Measurements from ENCODE around the gene TBC1D10B. TPM values are rescaled to one million over a fixed set of nuclear protein-coding genes. Genes with fewer than 3 reads are reported as not detected.
A peak's percentile ranks its signal among the peaks of the same experiment; 100 is the strongest.
"Not testable (repeated sequence)": the region's sequence is repeated elsewhere in the genome, so short reads cannot be mapped to it uniquely, and the experiment has no call there.

The TBC1D10B gene
- total RNA-seq, 5 donors from 2014 or later (not counting 1 experiment from before 2014, with no cell fraction given) = 24.0 to 60.1 (median 52.5) TPM

- Histone ChIP-seq H3K27ac (ENCODE audit: low read length) (no peak overlapping the region), H3K36me3 (ENCODE audit: control insufficient read depth in 2 of 2, extremely low read depth in 1 of 2, insufficient read depth in 1 of 2, low read length in 1 of 2) (peaks cover 2 to 18% of the 10 kb centered on the region in 2 donors), H3K4me1 (ENCODE audit: control insufficient read depth in 1 of 2, extremely low read depth in 1 of 2, insufficient read depth in 2 of 2, low read length in 2 of 2) (peaks cover 9 to 67% of the 10 kb centered on the region in 2 experiments), H3K9me3 (no peaks in the 10 kb centered on the region), H3K27me3 (replicated peaks in 1 of 2; ENCODE audit: control insufficient read depth in 2 of 2, extremely low read depth in 1 of 2, insufficient read depth in 2 of 2, low read length in 1 of 2) (peaks cover 0 to 8% of the 10 kb centered on the region in 2 experiments), H3K4me3 (ENCODE audit: control insufficient read depth in 1 of 2, extremely low read depth in 1 of 2, low read length in 1 of 2) (no peak overlapping the region)
- H3K4me3 Mint-ChIP-seq = no peak overlapping the region
- H3K36me3 Mint-ChIP-seq = no peaks in the 10 kb centered on the region
- no peak overlapping the region for H3K27ac Mint-ChIP-seq
- no peaks in the 10 kb centered on the region for H3K27me3 Mint-ChIP-seq
- CTCF ChIA-PET = no interaction called here
- ATAC-seq (replicated peaks in 1 of 4) (no peak), DNase-seq (no peak)
- WGBS (ENCODE audit: insufficient coverage) = 82% methylated on average over 36 of the region's 42 CpGs
- POLR2A ChIA-PET = interaction anchor here in 1 of 2 donors (0.6 kb wide), 1 partner anchor 22 kb away, joined by 3 read pairs; no protein-coding TSS in a partner anchor
- H3K9me3 Mint-ChIP-seq = no peaks in the 10 kb centered on the region
- peaks cover 37 to 50% (median 46%) of the 10 kb centered on the region in 3 donors for H3K4me1 Mint-ChIP-seq
These were observed 27.7 kb upstream of the TBC1D10B start for GRCh38 chr16:30397776-30398660.

- Histone ChIP-seq H3K4me3 (ENCODE audit: control insufficient read depth in 1 of 2, extremely low read depth in 1 of 2, low read length in 1 of 2) (no peak overlapping the region), H3K36me3 (ENCODE audit: control insufficient read depth in 2 of 2, extremely low read depth in 1 of 2, insufficient read depth in 1 of 2, low read length in 1 of 2) (peaks cover 2 to 18% of the 10 kb centered on the region in 2 donors), H3K9me3 (no peaks in the 10 kb centered on the region), H3K27ac (ENCODE audit: low read length) (no peak overlapping the region), H3K4me1 (ENCODE audit: control insufficient read depth in 1 of 2, extremely low read depth in 1 of 2, insufficient read depth in 2 of 2, low read length in 2 of 2) (peaks cover 9 to 67% of the 10 kb centered on the region in 2 experiments), H3K27me3 (replicated peaks in 1 of 2; ENCODE audit: control insufficient read depth in 2 of 2, extremely low read depth in 1 of 2, insufficient read depth in 2 of 2, low read length in 1 of 2) (peaks cover 0 to 8% of the 10 kb centered on the region in 2 experiments)
- Mint-ChIP-seq H3K9me3 (no peaks in the 10 kb centered on the region), H3K4me3 (peak overlapping the region; percentile 77 to 88 (median 84)), H3K4me1 (peaks cover 37 to 50% (median 46%) of the 10 kb centered on the region in 3 donors), H3K27ac (peak overlapping the region; percentile 39 to 49), H3K36me3 (no peaks in the 10 kb centered on the region), H3K27me3 (no peaks in the 10 kb centered on the region)
- DNase-seq (no peak), ATAC-seq (replicated peaks in 1 of 4) (no peak)
- 78% methylated on average over 1 of the region's 4 CpGs for WGBS (ENCODE audit: insufficient coverage)
- CTCF ChIA-PET = no interaction called here
- POLR2A ChIA-PET = no interaction called here
These were observed 26.8 kb upstream of the TBC1D10B start for GRCh38 chr16:30397056-30397455.

GRCh38 chr16:30396627-30397026 lies 26.3 kb upstream of the TBC1D10B start:
- H3K4me1 ChIP-seq (ENCODE audit: control insufficient read depth in 1 of 2, extremely low read depth in 1 of 2, insufficient read depth in 2 of 2, low read length in 2 of 2) = peaks cover 9 to 67% of the 10 kb centered on the region in 2 experiments
- CTCF ChIA-PET = interaction anchor here in 1 of 2 donors (1.2 to 1.9 kb wide), 2 partner anchors 10 to 26 kb away, joined by 3 to 8 read pairs; no protein-coding TSS in a partner anchor
- DNase-seq; ATAC-seq (replicated peaks in 1 of 4); H3K27me3 Mint-ChIP-seq; H3K27me3 ChIP-seq (replicated peaks in 1 of 2; ENCODE audit: control insufficient read depth in 2 of 2, extremely low read depth in 1 of 2, insufficient read depth in 2 of 2, low read length in 1 of 2); H3K27ac ChIP-seq (ENCODE audit: low read length); H3K36me3 Mint-ChIP-seq; H3K9me3 ChIP-seq; H3K4me3 ChIP-seq (ENCODE audit: control insufficient read depth in 1 of 2, extremely low read depth in 1 of 2, low read length in 1 of 2); H3K9me3 Mint-ChIP-seq: not testable (repeated sequence)
- WGBS (ENCODE audit: insufficient coverage) = 92% methylated on average over 2 of the region's 4 CpGs
- POLR2A ChIA-PET = interaction anchor here in 1 of 2 donors (0.5 kb wide), 1 partner anchor 1905 kb away, joined by 5 read pairs; the partner anchor contains the start of gene CLN3
- Mint-ChIP-seq H3K4me3 (peak overlapping the region; percentile 77 to 88 (median 84)), H3K4me1 (peaks cover 35 to 47% (median 43%) of the 10 kb centered on the region in 3 donors), H3K27ac (peak overlapping the region; percentile 39 to 49)
- peaks cover 2 to 18% of the 10 kb centered on the region in 2 donors for H3K36me3 ChIP-seq (ENCODE audit: control insufficient read depth in 2 of 2, extremely low read depth in 1 of 2, insufficient read depth in 1 of 2, low read length in 1 of 2)

GRCh38 chr16:30395992-30396585 lies 25.8 kb upstream of the TBC1D10B start:
- Histone ChIP-seq H3K27me3 (replicated peaks in 1 of 2; ENCODE audit: control insufficient read depth in 2 of 2, extremely low read depth in 1 of 2, insufficient read depth in 2 of 2, low read length in 1 of 2) (peaks cover 0 to 8% of the 10 kb centered on the region in 2 experiments), H3K36me3 (ENCODE audit: control insufficient read depth in 2 of 2, extremely low read depth in 1 of 2, insufficient read depth in 1 of 2, low read length in 1 of 2) (peaks cover 2 to 18% of the 10 kb centered on the region in 2 donors), H3K27ac (ENCODE audit: low read length) (no peak overlapping the region), H3K4me1 (ENCODE audit: control insufficient read depth in 1 of 2, extremely low read depth in 1 of 2, insufficient read depth in 2 of 2, low read length in 2 of 2) (peaks cover 9 to 65% of the 10 kb centered on the region in 2 experiments), H3K4me3 (ENCODE audit: control insufficient read depth in 1 of 2, extremely low read depth in 1 of 2, low read length in 1 of 2) (peak overlapping the region; percentile 69 to 79), H3K9me3 (no peaks in the 10 kb centered on the region)
- ChIA-PET CTCF (interaction anchor here in 1 of 2 donors (1.2 to 1.9 kb wide), 4 partner anchors 11 to 25 kb away, joined by 3 to 8 read pairs (median 4); no protein-coding TSS in a partner anchor), POLR2A (interaction anchor here in 1 of 2 donors (0.5 kb wide), 1 partner anchor 1904 kb away, joined by 5 read pairs; the partner anchor contains the start of gene CLN3)
- WGBS (ENCODE audit: insufficient coverage) = 33% methylated on average over 11 of the region's 13 CpGs
- H3K36me3 Mint-ChIP-seq = no peaks in the 10 kb centered on the region
- peak overlapping the region; percentile 77 to 88 (median 84) for H3K4me3 Mint-ChIP-seq
- H3K27me3 Mint-ChIP-seq = no peaks in the 10 kb centered on the region
- ATAC-seq (replicated peaks in 1 of 4) (peak in 1 of 4 experiments; percentile 10), DNase-seq (no peak)
- no peaks in the 10 kb centered on the region for H3K9me3 Mint-ChIP-seq
- peaks cover 33 to 42% (median 41%) of the 10 kb centered on the region in 3 donors for H3K4me1 Mint-ChIP-seq
- H3K27ac Mint-ChIP-seq = peak overlapping the region; percentile 67 to 90

- ATAC-seq (replicated peaks in 1 of 4) (peak; percentile 73 to 84 (median 81)), DNase-seq (peak in 17 of 35 experiments; percentile 12 to 70 (median 47))
- Histone ChIP-seq H3K9me3 (no peaks in the 10 kb centered on the region), H3K27ac (ENCODE audit: low read length) (peak within 1 kb of the TSS; percentile 61), H3K4me1 (ENCODE audit: control insufficient read depth in 1 of 2, extremely low read depth in 1 of 2, insufficient read depth in 2 of 2, low read length in 2 of 2) (peaks cover 9 to 58% of the 10 kb centered on the region in 2 experiments), H3K4me3 (ENCODE audit: control insufficient read depth in 1 of 2, extremely low read depth in 1 of 2, low read length in 1 of 2) (peak within 1 kb of the TSS; percentile 69 to 79), H3K27me3 (replicated peaks in 1 of 2; ENCODE audit: control insufficient read depth in 2 of 2, extremely low read depth in 1 of 2, insufficient read depth in 2 of 2, low read length in 1 of 2) (peaks cover 0 to 3% of the 10 kb centered on the region in 2 experiments), H3K36me3 (ENCODE audit: control insufficient read depth in 2 of 2, extremely low read depth in 1 of 2, insufficient read depth in 1 of 2, low read length in 1 of 2) (peaks cover 2 to 18% of the 10 kb centered on the region in 2 donors)
- ChIA-PET CTCF (interaction anchor here in 1 of 2 donors (0.7 to 1.9 kb wide), 5 partner anchors 12 to 156 kb away, joined by 3 to 8 read pairs (median 4); no protein-coding TSS in a partner anchor), POLR2A (no interaction called here)
- Mint-ChIP-seq H3K4me1 (peaks cover 29 to 39% (median 38%) of the 10 kb centered on the region in 3 donors), H3K27ac (peak within 1 kb of the TSS; percentile 79 to 90), H3K36me3 (no peaks in the 10 kb centered on the region), H3K9me3 (no peaks in the 10 kb centered on the region), H3K27me3 (no peaks in the 10 kb centered on the region), H3K4me3 (peak within 1 kb of the TSS; percentile 83 to 88 (median 84))
- WGBS (ENCODE audit: insufficient coverage) = under 1% methylated on average over 87 of the region's 103 CpGs
These were observed 25.1 kb upstream of the TBC1D10B start, which contains the start of gene ZNF48 for GRCh38 chr16:30395155-30395991. Gene ZNF48, plus strand, starts transcription at chr16:30395420. Its CDS starts 375 bp downstream, at chr16:30395795.

All from T-cell (primary cell).